Measurements from ENCODE around the gene DYSF. TPM values are rescaled to one million over a fixed set of nuclear protein-coding genes. Genes with fewer than 3 reads are reported as not detected.

DYSF gene
- total RNA-seq, 1 experiment from 2014 or later, result 0.31 TPM

DNA sequence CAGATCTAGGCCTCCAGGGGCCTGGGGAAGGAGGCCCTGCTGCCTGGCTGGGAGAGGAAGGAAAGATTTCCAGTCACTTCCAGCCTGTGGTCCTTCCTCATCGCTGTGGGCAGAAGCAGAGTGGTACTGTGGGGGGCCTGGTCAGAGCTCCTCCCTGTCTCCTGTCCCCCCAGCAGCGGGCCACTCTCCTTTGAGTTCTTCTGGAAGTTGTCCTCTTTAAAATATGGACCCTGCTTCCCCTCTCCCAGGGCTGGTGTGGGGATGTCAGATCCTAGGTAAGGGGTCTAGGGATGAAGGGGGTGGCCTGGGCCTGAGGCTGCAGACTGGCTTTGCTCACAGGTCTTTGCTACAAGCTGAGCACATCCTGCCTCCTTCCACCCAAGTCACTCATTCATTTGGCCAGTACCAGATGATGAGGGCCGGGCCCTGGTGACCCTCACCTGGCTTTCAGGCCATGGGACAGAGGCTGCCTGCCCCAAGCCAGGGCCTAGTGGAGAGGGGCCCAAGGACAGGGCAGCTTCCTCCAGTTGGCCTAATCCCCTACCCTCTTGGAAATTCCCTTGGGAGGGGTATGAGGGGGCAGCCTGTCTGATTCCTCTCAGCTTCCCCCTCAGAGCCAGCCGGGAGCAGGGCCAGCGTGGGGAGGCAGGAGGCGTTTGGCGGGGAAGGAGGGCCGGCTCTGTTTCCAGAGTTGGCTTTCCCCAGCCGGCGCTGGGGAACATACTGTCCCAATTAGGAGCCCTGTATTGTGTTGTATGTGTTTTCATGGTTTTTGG lies 231.9 kb downstream of the DYSF start:
- Histone ChIP-seq H3K9me3 (ENCODE audit: control insufficient read depth, insufficient read depth, low read depth, low read length) (no peaks in the 10 kb centered on the region), H3K4me1 (ENCODE audit: control insufficient read depth, insufficient read depth, low read length) (no peaks in the 10 kb centered on the region), H3K36me3 (ENCODE audit: control insufficient read depth, insufficient read depth, low read length) (no peaks in the 10 kb centered on the region), H3K4me3 (ENCODE audit: low read depth in 2 of 2, low read length in 2 of 2) (no peak overlapping the region), H3K27ac (ENCODE audit: low read length) (no peak overlapping the region), H3K27me3 (ENCODE audit: control insufficient read depth, insufficient read depth, low read length) (no peaks in the 10 kb centered on the region)
- ATAC-seq (peak; percentile 17; the same call in 1 of the 2 replicates), DNase-seq (ENCODE audit: low read depth, low spot score) (no peak)
- POLR2A ChIA-PET, result no interaction called here
- TF ChIP-seq TCF7L2 (IDR thresholded peaks at IDR 0.05; ENCODE audit: low read depth, low read length) (no peak), SIN3A (IDR thresholded peaks at IDR 0.05; ENCODE audit: borderline replicate concordance, insufficient read depth, low read depth, low read length) (no peak), POLR2AphosphoS5 (IDR thresholded peaks at IDR 0.05; ENCODE audit: low read depth, low read length) (no peak)
- TF ChIP-seq, protein P1, sequence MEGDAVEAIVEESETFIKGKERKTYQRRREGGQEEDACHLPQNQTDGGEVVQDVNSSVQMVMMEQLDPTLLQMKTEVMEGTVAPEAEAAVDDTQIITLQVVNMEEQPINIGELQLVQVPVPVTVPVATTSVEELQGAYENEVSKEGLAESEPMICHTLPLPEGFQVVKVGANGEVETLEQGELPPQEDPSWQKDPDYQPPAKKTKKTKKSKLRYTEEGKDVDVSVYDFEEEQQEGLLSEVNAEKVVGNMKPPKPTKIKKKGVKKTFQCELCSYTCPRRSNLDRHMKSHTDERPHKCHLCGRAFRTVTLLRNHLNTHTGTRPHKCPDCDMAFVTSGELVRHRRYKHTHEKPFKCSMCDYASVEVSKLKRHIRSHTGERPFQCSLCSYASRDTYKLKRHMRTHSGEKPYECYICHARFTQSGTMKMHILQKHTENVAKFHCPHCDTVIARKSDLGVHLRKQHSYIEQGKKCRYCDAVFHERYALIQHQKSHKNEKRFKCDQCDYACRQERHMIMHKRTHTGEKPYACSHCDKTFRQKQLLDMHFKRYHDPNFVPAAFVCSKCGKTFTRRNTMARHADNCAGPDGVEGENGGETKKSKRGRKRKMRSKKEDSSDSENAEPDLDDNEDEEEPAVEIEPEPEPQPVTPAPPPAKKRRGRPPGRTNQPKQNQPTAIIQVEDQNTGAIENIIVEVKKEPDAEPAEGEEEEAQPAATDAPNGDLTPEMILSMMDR (IDR thresholded peaks at IDR 0.05), result no peak
- TF ChIP-seq, protein P2, sequence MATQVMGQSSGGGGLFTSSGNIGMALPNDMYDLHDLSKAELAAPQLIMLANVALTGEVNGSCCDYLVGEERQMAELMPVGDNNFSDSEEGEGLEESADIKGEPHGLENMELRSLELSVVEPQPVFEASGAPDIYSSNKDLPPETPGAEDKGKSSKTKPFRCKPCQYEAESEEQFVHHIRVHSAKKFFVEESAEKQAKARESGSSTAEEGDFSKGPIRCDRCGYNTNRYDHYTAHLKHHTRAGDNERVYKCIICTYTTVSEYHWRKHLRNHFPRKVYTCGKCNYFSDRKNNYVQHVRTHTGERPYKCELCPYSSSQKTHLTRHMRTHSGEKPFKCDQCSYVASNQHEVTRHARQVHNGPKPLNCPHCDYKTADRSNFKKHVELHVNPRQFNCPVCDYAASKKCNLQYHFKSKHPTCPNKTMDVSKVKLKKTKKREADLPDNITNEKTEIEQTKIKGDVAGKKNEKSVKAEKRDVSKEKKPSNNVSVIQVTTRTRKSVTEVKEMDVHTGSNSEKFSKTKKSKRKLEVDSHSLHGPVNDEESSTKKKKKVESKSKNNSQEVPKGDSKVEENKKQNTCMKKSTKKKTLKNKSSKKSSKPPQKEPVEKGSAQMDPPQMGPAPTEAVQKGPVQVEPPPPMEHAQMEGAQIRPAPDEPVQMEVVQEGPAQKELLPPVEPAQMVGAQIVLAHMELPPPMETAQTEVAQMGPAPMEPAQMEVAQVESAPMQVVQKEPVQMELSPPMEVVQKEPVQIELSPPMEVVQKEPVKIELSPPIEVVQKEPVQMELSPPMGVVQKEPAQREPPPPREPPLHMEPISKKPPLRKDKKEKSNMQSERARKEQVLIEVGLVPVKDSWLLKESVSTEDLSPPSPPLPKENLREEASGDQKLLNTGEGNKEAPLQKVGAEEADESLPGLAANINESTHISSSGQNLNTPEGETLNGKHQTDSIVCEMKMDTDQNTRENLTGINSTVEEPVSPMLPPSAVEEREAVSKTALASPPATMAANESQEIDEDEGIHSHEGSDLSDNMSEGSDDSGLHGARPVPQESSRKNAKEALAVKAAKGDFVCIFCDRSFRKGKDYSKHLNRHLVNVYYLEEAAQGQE (IDR thresholded peaks at IDR 0.05; ENCODE audit: insufficient read depth in 1 of 2, low read depth in 2 of 2, low read length in 1 of 2), result no peak
- intact Hi-C loops (cut with micrococcal nuclease; ENCODE audit: unreplicated experiment) (no loop called here), in situ Hi-C loops (cut with HindIII; ENCODE audit: low pct_unique_long_range_greater_than_20kb, low sequenced_read_pairs) (no loop called here)
- CTCF ChIA-PET, result no interaction called here
- BruUV-seq (replicated peaks), result no TSS peak

DNA sequence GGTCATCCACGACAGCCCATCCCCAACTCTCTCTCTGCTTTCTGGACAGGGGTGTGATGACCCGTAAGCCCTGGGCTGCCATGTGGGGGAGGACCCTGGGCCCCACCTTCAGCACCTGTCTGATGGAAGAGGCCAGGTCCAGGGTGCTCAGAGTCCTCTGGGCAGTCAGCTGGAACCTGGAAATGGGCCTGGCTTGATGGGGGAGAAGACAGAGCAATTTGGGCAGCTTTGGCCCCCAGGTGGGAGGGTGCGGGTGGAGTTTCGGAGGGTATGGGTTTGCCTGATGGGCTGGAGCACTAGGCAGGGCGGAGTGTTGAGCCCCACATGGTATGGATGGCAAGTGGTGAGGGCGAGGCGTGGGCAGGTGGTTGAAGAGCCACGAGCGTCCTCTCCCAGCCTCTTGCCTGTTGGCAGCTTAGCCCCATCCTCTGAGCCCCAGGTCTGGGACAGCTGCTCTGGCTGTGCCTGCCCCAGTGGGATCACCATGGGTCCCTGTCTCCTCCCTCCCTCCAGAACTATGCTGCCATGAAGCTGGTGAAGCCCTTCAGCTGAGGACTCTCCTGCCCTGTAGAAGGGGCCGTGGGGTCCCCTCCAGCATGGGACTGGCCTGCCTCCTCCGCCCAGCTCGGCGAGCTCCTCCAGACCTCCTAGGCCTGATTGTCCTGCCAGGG lies 232.7 kb downstream of the DYSF start:
- H3K27me3 ChIP-seq (ENCODE audit: control insufficient read depth, insufficient read depth, low read length), result no peaks in the 10 kb centered on the region
- ChIA-PET POLR2A (no interaction called here), CTCF (no interaction called here)
- in situ Hi-C loops (cut with HindIII; ENCODE audit: low pct_unique_long_range_greater_than_20kb, low sequenced_read_pairs), result no loop called here
- H3K9me3 ChIP-seq (ENCODE audit: control insufficient read depth, insufficient read depth, low read depth, low read length), result no peaks in the 10 kb centered on the region
- H3K36me3 ChIP-seq (ENCODE audit: control insufficient read depth, insufficient read depth, low read length), result no peaks in the 10 kb centered on the region
- ATAC-seq (no peak), DNase-seq (ENCODE audit: low read depth, low spot score) (no peak)
- no peak for TF ChIP-seq SIN3A (IDR thresholded peaks at IDR 0.05; ENCODE audit: borderline replicate concordance, insufficient read depth, low read depth, low read length)
- TF ChIP-seq, protein P2 (IDR thresholded peaks at IDR 0.05; ENCODE audit: insufficient read depth in 1 of 2, low read depth in 2 of 2, low read length in 1 of 2), result no peak
- TF ChIP-seq POLR2AphosphoS5 (IDR thresholded peaks at IDR 0.05; ENCODE audit: low read depth, low read length), result no peak
- no peak for TF ChIP-seq TCF7L2 (IDR thresholded peaks at IDR 0.05; ENCODE audit: low read depth, low read length)
- TF ChIP-seq, protein P1 (IDR thresholded peaks at IDR 0.05), result no peak
- H3K4me3 ChIP-seq (ENCODE audit: low read depth in 2 of 2, low read length in 2 of 2), result no peak overlapping the region
- intact Hi-C loops (cut with micrococcal nuclease; ENCODE audit: unreplicated experiment), result no loop called here
- H3K4me1 ChIP-seq (ENCODE audit: control insufficient read depth, insufficient read depth, low read length), result no peaks in the 10 kb centered on the region
- H3K27ac ChIP-seq (ENCODE audit: low read length), result no peak overlapping the region
- no TSS peak for BruUV-seq (replicated peaks)
